NCI-H2171 (cell line): ENCODE results near the gene TCF12.

Source experiments
- DNase-seq: peaks from one replicate; lab custom pipeline; 2025; lab: John Stamatoyannopoulos, UW

Gene TCF12

DNA sequence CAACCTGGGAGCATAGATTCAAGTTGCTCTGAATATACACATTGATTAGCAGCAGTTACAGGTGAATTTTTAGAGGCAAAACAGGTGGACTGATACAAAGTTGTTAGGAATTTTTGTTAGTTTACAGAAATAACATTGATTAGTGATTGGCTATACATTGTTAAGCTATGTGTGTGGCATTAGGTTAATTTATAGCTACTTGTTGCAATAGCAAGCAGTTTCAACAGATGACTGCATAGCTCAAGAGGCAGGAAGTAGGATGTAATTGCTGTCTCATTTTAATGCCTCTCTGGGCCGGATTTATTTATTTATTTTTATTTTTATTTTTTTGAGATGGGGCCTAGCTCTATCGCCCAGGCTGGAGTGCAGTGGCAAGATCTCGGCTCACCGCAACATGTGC lies 99.7 kb downstream of the TCF12 start:
- DNase-seq: no peak

GRCh38 chr15:57019496-57020160 lies 101.2 kb downstream of the TCF12 start:
- no peak for DNase-seq

- DNase-seq: no peak
These were observed 107.0 kb downstream of the TCF12 start for GRCh38 chr15:57025264-57025926.

DNA sequence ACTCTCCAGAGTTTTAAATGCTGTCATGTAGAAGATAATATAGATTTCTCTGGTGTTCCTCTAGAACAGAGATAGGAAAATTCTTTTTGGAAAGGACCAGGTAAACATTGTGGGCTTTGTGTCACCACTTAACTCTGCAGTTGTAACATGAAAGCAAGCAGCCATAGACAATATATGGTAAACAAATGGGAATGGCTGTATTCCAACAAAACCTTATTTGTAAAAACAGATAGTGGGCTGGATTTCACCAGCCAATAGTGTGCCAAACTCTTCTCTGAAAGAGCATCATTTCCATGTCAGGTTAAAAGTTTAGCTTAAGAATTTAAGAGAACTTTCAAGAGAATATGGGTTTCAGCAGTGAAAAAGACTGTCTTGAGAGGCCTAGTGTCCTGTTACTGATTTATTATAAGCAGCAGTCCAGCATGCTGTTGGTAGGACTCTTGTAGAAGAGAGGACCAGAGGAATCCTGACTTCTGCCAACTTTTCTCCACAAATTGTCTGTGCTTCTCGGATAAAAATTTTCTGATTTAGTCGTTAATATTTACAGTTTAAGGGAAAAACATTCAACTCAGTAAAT lies 107.7 kb downstream of the TCF12 start:
- DNase-seq: no peak

DNA sequence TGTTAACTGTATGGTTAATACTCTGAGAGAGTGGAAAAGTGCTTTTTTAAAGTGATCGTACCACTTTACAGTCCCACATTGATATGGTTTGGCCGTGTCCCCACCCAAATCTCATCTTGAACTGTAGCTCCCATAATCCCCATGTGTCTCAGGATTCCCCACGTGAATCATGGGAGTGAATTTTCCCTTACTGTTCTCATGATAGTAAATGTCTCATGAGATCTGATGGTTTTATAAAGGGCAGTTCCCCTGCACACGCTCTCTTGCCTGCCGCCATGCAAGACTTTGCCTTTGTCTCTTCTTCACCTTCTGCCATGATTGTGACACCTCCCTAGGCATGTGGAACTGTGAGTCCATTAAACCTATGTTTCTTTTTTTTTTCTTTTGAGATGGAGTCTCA lies 109.2 kb downstream of the TCF12 start:
- no peak for DNase-seq

DNA sequence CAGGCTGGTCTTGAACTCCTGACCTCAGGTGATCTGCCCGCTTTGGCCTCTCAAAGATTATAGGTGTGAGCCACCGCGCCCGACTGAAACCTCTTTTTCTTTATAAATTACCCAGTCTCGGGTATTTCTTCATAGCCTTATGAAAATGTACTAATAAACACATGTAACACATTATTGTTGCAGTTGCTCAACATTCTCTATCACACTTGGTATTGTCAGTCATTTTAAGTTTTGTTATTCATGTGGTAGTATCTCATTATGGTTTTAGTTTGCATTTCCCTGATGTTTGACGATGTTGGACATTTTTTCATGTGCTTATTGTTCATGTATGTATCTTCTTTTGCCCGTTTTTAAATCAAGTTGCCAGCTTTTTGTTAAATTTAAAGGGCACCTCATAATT lies 109.7 kb downstream of the TCF12 start:
- no peak for DNase-seq

GRCh38 chr15:57030011-57030410 lies 111.6 kb downstream of the TCF12 start:
- no peak for DNase-seq

- no peak for DNase-seq
These were observed 112.6 kb downstream of the TCF12 start for GRCh38 chr15:57031082-57031481.

DNA sequence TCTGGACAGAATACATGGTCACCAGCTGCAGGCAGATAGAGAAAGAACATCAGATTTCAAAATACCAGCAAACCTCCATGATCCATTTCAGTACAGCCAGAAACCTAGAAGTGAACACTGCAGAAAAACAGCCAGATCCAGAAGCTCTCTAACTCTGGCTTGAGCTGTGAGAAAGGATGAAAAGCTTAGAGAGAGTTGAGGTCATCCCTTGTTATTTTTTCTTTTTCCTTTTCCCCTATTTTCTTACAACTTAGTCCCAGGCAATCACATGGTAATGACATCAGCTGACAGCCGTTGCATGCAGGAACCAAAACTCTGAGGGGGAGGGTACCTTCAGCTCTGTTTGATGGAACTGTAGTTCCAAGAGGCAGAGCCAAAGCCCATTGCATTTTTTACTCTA lies 113.2 kb downstream of the TCF12 start:
- DNase-seq: no peak

GRCh38 chr15:57032338-57032737 lies 113.9 kb downstream of the TCF12 start:
- DNase-seq: no peak

GRCh38 chr15:57033715-57034439 lies 115.4 kb downstream of the TCF12 start:
- DNase-seq: no peak

DNA sequence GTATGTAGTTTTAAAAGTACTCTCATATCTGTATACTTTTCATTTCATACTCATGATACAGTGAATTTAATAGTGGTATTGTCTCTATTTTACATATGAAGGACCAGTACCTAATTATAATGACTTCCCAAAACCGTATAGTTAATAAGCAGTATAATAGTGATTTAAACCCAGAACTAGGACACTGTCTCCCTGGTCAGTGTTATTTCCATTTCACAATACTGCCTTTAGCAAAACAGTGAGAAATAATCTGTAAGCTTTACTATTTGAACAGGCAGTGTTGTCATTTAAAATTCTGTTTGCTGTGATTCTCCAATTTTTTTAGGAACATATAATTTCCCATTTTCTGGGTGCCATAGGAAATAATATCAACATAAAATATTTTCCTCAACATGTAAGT lies 116.2 kb downstream of the TCF12 start:
- DNase-seq: no peak

DNA sequence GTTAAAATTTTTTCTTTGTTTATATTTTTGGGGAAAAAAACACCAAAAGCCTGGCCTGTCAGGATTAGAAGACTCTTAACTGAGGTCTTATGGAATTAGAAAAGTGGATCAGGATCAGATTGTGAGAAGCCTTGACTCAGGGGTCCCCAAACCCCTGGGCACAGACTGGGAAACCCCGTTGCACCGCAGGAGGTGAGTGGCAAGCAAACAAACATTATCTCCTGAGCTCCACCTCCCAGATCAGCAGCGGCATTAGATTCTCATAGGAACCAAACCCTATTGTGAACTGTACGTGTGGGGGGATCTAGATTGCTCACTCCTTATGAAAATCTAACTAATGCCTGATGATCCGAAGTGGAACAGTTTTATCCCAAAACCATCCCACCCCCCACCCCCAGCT lies 117.2 kb downstream of the TCF12 start:
- no peak for DNase-seq

- DNase-seq: no peak
These were observed 117.9 kb downstream of the TCF12 start for GRCh38 chr15:57036352-57036751.

- DNase-seq: no peak
These were observed 119.1 kb downstream of the TCF12 start for GRCh38 chr15:57037548-57037947.

DNA sequence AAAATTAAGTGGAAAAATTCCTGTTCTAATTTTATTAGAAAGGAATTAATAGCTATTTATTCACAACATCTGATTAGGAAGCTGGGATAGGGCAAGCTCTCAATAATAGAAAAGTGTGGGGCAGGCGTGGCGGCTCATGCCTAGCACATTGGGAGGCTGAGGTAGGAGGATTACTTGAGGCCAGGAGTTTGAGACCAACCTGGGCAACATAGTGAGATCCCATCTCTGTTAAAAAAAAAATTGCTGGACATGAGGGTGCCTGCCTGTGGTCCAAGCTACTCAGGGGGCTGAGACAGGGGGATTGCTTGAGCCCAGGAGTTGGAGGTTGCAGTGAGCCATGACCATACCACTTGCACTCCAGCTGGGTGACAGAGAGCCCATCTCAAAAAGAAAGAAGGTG lies 119.6 kb downstream of the TCF12 start:
- no peak for DNase-seq

DNA sequence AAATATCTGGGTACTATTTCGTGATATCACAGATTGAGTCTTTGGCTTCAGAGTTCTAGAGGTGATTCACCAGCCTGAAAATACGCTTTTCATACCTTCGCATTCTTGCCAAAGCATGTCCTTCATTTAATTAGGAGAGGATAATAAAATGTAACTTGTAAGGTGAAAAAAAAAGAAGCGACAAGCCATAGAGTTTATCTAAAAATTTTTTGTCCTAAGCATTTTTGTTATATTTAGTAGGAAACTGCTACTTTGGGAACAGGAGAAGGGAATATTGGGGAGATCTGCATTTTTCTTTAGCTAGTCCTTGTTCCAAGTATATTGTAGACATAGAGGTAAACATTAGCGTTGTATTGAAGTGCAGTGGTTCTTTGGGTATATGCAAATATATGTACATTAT lies 120.1 kb downstream of the TCF12 start:
- DNase-seq: no peak

DNA sequence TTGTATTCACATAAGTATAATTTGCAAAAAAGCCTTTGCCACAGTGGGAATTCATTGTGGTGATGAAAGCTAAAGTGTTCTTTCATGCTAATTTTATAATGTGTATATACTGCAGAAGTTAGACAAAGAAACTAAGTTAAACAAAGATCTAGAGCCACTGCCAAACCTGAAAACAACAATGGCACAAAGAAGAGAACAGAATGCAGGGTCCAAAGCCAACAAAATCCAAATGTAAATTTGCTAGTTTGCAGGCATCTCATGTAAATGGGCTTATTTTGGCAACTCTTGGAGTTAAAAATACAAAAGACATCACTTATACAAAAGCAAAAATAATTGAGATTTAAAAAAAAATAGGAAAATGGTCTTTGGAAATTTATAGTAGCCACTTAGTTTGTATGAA lies 123.0 kb downstream of the TCF12 start:
- no peak for DNase-seq

GRCh38 chr15:57044072-57044702 lies 125.7 kb downstream of the TCF12 start:
- DNase-seq: no peak

DNA sequence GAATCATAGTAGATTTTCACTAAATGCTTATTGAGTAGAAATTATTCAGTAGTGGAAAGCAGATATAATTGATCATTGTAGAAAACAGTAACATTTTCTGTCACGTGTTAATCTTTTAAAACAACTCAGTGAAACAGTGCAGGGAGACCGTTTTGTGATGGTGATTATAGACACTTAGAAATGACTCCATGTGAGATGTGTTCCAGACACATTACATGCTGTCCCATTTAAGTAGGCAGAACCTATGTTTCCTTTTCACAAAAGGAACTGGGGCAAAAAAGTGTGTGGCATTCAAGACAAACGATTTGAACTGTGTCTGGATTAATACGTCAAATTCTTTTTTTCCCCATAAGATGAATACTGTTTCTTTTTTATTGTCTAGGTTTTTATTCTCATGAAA lies 126.5 kb downstream of the TCF12 start:
- DNase-seq: no peak

DNA sequence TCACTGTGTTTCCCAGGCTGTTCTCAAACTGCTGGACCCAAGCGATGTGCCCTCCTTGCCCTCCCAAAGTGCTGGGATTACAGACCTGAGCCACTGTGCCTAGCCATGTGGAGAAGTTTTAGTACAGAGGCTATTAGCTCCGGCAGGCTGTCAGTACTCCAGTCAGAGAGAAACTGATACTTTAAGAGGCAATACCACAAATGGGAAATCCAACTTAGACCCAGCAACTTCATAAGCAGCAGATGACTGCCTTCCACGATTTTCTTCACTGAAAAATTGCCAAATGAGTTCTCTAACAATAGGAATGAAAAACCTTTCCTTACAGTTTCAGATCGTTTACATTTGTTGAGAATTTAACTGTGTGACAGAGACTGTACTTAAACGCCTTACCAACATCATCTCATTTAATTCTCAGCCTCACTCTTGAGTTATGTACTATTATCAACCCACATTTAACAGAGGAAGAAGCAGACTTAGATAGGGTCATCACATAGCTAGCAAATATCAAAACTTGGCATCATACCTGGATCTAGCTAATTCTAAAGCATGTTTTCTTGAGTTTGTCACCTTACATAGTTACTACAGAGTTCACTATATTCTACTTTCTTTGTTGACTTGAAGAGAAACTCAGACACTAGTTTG lies 127.4 kb downstream of the TCF12 start:
- no peak for DNase-seq

GRCh38 chr15:57048930-57049549 lies 130.6 kb downstream of the TCF12 start:
- no peak for DNase-seq
